GM21528 (cell line): ENCODE results near the gene DENND11.

Experiments
- ATAC-seq: cut with Tn5 transposase; IDR thresholded peaks from one replicate; pipeline ENCODE4 v1.9.1; 2021; ENCODE audit warnings: mild to moderate bottlenecking, moderate library complexity; ENCODE audit not compliant: unreplicated experiment, low FRiP score

The DENND11 gene

GRCh38 chr7:141686074-141686473 lies 15.9 kb downstream of the DENND11 start:
- no peak for ATAC-seq

GRCh38 chr7:141685285-141686023 lies 16.5 kb downstream of the DENND11 start:
- no peak for ATAC-seq

GRCh38 chr7:141679014-141679413 lies 23.0 kb downstream of the DENND11 start:
- ATAC-seq = no peak

GRCh38 chr7:141676618-141677017 lies 25.3 kb downstream of the DENND11 start:
- ATAC-seq = no peak

- no peak for ATAC-seq
Measured at GRCh38 chr7:141675436-141676215, 26.3 kb downstream of the DENND11 start.

GRCh38 chr7:141674702-141675101 lies 27.3 kb downstream of the DENND11 start:
- ATAC-seq = no peak

GRCh38 chr7:141674171-141674671 lies 27.7 kb downstream of the DENND11 start:
- no peak for ATAC-seq

GRCh38 chr7:141673346-141673745 lies 28.6 kb downstream of the DENND11 start:
- ATAC-seq = no peak

GRCh38 chr7:141671705-141672496 lies 30.1 kb downstream of the DENND11 start:
- ATAC-seq = no peak

GRCh38 chr7:141668853-141669252 lies 33.1 kb downstream of the DENND11 start:
- no peak for ATAC-seq

GRCh38 chr7:141666071-141666470 lies 35.9 kb downstream of the DENND11 start:
- no peak for ATAC-seq

GRCh38 chr7:141665208-141666035 lies 36.5 kb downstream of the DENND11 start:
- ATAC-seq = no peak

GRCh38 chr7:141664450-141664849 lies 37.5 kb downstream of the DENND11 start:
- no peak for ATAC-seq

GRCh38 chr7:141663081-141663849 lies 38.7 kb downstream of the DENND11 start:
- ATAC-seq = no peak

GRCh38 chr7:141660259-141660658 lies 41.7 kb downstream of the DENND11 start:
- no peak for ATAC-seq

- ATAC-seq = no peak
Measured at GRCh38 chr7:141659501-141659900, 42.5 kb downstream of the DENND11 start.

- peak; percentile 70 for ATAC-seq
Measured at GRCh38 chr7:141654551-141654950, 47.4 kb downstream of the DENND11 start.

GRCh38 chr7:141652691-141653090 lies 49.3 kb downstream of the DENND11 start:
- ATAC-seq = no peak
